Epithelial cell of prostate (primary cell): ENCODE results near the gene BRAP.
"Not testable (repeated sequence)": the region's sequence is repeated elsewhere in the genome, so short reads cannot be mapped to it uniquely, and the experiment has no call there.

Experiments used
- DNase-seq: peaks from one replicate; pipeline ENCODE4 v3.0.0-alpha.2; 2011; ENCODE audit warnings: low read depth, low spot score
- H3K27ac ChIP-seq: fragments of 450-650 bp; 2 replicates; pipeline ENCODE4 v1.5.1; 2017; ENCODE audit warnings: mild to moderate bottlenecking

The BRAP gene

GRCh38 chr12:111684485-111685198, 1.1 kb downstream of the BRAP start:
- DNase-seq: not testable (repeated sequence)
- peak overlapping the region; percentile 72 for H3K27ac ChIP-seq

GRCh38 chr12:111677186-111677585, 8.6 kb downstream of the BRAP start:
- no peak for DNase-seq
- H3K27ac ChIP-seq: no peak overlapping the region

DNA sequence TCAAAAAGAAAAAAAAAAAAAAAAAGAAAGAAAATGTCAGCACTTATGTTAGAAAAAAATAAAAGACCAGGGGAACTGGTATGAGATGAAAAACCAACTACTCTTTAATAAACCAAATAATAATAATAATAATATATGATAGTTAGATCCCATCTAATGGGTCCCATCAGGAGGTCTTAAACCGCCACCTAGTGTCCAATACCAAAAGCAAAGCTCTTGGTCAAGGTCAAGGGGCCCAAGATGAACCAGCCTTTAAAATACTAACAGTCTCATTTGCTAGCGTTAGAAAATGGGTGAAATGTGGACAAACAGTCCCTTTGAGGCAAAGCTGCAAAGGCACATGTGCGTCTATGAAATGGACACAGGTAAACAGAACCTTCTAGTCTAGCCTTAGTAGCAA, 12.3 kb downstream of the BRAP start:
- DNase-seq: no peak
- no peak overlapping the region for H3K27ac ChIP-seq

- DNase-seq: no peak
- H3K27ac ChIP-seq: no peak overlapping the region
Observed at GRCh38 chr12:111672822-111673381, 12.9 kb downstream of the BRAP start.

- H3K27ac ChIP-seq: no peak overlapping the region
- DNase-seq: no peak
Observed at GRCh38 chr12:111664961-111665865, 20.5 kb downstream of the BRAP start.

DNA sequence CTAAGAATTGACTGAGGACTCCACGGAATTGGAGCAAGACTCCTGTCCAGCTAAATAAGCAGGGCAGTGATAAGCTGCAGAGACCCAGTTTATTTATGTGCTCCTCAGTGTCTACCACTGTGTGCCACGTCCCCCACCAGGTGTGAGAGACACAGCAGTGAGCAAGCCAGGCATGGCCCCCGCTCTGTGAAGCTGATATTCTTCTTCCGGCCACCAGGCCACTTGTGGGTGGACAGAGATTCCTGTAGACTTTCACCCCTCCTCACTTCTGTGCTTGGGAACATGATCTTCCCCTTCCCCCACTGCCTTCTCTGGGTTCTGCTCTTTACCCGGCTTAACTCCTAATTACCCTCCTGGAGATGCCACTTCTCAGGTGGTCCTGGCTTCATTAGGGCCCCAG, 21.3 kb downstream of the BRAP start:
- H3K27ac ChIP-seq: no peak overlapping the region
- DNase-seq: no peak

DNA sequence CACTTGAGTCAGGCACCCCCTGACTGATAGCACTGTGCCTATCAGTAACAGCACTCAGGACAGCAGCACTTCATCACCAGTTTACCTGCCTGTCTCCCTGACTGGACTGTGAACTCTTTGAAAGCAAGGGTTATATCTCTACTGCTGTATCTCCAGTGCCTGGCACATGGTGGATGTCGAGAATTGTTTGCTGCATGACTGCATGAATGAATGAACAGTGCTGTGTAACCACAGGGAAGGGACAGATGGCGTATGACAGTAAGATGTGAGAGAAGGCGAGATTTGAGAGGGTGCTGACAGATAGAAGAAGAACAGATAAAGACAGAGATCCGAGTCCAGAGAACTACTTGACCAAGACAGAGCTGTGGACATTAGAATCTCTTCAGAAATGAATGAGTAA, 29.7 kb downstream of the BRAP start:
- no peak for DNase-seq
- H3K27ac ChIP-seq: no peak overlapping the region

DNA sequence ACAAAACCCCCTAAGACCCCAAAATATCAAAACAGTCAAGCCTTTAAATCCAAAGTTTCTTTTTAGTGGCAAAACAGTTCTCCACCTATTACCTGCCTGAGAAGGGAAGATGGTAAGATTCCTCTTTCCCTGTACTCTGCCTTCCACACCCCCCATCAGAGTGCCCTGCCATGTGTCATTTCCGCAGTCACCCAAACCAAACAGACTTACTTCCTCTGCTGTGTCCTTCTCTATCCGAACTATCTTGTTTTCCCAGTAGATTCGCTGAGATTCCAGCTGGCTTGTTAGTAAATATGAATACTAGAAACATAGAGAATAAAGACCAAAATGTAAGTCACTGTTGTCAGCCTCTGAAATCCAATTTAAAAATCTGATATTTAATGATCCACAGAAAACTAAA, 30.4 kb downstream of the BRAP start:
- no peak overlapping the region for H3K27ac ChIP-seq
- DNase-seq: no peak

DNA sequence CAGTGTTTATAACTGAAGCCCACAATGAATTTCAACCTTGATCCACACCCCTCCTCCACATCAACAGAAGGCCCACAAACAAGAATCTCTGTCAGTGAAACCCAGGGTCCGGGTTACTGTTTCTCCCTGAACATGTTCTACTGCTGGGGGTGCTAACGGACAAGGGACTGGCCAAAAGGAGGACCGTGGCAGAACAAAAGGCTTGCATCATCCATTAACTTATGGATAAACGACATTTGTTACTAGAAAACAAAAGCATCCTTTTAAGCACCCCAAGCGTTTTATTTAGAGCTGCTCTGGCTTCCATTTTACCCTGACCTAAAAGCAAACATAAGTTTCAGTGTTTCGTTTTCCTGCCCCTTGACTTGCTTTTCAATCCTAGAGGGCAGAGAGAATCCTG, 32.2 kb downstream of the BRAP start:
- no peak for DNase-seq
- H3K27ac ChIP-seq: no peak overlapping the region

- DNase-seq, H3K27ac ChIP-seq: not testable (repeated sequence)
Observed at GRCh38 chr12:111652530-111652929, 33.2 kb downstream of the BRAP start.

GRCh38 chr12:111650912-111651311, 34.8 kb downstream of the BRAP start:
- H3K27ac ChIP-seq: no peak overlapping the region

DNA sequence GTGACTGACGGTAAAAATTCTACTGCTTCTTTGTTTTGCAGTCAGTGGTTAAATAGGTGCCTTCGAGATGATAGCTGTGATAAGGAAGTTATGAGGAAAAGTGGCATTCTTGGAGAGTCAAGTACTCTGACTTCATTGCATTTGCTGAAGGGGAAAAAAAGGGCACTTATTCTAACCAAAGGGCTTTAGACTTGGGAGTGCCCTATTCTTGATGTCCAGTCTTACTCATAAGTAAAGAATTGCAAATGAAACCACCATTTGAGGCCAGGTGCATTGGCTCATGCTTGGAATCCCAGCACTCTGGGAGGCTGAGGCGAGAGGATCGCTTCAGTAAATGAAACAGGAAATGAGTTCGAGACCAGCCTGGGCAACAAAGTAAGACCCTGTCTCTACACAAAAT, 40.3 kb downstream of the BRAP start:
- peak overlapping the region; percentile 34 for H3K27ac ChIP-seq
- peak; percentile 18 for DNase-seq

More at GRCh38 chr12:111650912-111651311, 34.8 kb downstream of the BRAP start:
- no peak for DNase-seq

GRCh38 chr12:111643427-111643826, 42.3 kb downstream of the BRAP start:
- H3K27ac ChIP-seq: no peak overlapping the region
- no peak for DNase-seq

DNA sequence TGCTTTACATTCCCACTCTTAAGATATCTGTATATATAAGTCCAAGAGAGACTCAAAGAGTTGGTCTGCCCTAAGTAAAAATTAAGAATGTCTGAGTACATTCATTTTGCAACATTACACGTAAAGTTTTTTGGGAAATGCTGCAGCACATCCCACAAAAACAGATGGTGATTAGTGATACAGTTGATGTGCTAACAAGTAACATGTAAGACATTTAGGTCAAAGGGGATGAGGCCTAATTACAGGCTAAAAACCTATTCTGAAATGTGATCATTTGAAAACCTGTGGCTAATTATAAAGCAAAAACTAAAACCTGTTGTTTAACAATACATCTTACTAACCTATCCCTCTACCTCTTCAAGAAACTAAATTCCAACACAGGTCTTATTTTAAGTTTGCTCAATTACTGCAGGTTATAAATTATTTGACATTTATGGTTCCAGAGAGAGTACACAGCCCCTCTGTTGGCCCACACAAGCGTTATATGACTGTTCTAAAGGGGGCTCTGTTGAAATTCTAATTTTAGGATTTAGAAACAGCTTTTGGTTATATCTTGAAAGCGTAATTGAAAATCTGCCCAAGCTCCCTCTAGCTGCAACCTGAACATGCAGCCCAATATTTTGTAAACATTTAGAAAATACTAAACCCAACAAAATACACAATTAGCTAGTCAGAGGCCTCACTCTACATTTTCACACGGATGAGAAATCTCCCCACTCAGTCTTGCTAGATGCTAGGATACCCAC, 42.9 kb downstream of the BRAP start:
- no peak overlapping the region for H3K27ac ChIP-seq
- no peak for DNase-seq

DNA sequence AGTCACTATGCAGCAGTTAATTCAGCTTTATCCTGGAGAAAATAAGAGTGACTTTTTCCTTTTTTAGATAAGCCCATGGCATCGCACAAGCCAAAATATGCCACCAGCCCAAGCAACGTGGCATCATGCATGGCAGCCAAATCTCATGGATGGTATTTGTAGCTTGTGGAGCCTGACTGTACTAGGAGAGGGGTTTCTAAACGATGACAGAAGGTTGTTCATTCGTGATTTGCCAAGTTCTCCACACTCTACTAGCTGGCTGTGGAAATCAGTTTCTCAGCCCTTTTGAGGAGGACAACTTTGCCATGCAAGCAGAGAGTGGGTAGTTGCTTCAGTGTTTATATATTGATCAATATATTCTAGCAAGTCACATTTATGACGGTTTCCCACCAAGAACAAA, 45.2 kb downstream of the BRAP start:
- no peak for DNase-seq
- no peak overlapping the region for H3K27ac ChIP-seq

DNA sequence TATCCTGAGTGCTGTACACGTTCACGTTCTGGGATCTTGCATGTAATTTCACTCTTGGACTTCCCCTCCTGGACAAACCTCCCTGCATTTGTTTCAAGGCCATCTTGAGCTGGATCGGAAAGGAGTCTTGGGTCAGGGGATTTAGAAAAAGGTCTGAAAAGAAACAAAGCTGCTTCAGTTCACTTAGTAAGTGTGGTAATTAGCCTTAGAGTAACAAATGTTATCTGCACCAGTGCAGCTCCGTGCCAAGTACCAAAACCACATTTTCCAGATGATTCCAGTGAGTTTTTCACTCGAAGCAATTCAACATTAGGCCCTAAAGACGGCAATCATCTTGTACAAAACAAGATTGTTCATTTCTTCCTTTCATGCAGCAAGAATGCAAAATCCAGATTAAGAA, 47.2 kb downstream of the BRAP start:
- DNase-seq: no peak
- H3K27ac ChIP-seq: no peak overlapping the region

DNA sequence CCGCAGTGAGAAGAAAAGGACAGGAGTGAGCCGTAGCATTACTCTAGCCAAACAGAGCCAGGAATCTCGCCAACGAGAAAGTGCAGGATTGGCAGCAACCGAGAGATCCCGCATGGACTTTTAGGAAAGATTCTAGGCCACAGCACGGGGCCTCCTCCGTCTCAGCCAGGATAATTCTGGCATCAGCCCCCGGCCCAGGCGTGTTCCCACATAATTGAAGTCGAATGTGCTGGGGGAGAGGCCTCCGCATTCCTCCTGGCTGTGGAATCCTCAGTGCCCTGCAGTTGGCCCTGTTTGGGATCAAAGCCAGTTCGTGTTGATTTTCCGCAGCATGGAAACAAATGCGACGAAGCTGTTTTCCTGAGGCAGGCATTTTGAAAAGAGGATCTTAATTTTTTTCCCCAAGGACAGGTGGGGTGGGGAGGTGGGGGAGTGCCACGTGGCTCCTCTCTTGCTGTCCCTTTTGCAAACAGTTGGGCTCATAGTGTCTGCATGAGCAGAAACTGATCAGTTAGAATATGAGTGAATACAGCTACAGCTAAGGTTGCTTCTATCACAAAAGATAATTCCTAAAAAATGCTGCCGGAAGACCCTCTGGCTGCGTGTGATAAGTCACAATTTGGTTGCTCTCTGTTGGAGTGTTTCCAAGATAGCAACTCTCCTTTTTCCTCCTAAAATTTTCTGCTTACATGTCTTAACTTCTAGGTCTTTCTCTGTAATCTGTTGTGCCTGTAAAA, 49.4 kb downstream of the BRAP start:
- H3K27ac ChIP-seq: no peak overlapping the region
- DNase-seq: no peak

DNA sequence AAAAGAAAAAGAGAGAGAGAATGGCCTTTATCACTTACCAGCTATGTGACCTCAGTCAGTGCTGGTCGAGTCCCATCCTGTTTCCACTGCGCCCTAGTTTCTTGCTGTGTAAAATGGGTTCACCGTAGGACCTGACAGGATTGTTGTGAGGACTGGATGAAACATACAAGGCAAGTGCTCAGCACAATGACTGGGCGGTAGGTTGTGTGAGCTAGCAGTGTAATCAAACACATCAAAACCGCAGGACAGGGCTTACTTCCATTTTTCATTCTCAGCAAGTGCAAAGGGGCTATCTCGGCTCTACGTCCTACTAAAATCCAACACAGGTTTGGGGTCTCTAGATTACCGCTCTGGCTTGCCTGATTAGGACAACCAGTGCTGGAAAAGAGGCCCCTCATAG, 50.2 kb downstream of the BRAP start:
- DNase-seq: no peak
- no peak overlapping the region for H3K27ac ChIP-seq

DNA sequence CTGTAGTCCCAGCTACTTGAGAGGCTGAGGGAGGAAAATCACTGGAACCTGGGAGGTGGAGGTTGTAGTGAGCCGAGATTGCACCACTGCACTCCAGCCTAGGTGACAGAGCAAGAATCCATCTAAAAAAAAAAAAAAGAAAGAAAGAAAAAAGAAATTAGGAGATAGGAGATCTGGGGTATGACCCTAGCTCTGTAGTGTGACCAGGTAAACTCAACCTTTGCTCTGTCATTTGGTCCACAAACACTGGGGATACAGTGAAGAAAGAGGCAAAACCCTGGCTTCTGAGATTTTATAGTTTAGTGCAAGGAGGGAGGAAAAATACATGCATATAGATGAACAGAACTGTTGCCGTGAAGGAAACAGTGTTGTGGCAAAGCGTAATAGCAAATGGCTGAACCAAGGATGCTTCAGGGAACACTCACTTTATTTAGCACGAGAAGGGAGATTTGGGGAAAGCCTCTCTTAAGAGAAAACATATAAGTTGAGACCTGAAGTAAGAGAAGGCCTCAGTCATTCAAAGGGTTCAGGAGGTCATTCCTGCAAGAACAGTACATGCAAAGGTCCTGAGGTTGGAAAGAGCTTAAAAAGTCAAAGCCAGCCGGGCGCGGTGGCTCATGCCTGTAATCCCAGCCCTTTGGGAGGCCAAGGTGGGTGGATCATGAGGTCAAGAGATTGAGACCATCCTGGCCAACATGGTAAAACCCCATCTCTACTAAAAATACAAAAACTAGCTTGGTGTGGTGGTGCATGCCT, 57.1 kb downstream of the BRAP start:
- no peak for DNase-seq
- H3K27ac ChIP-seq: no peak overlapping the region
